HG02938 (cell line): ENCODE results near the gene GNA15.
"Not testable (repeated sequence)": the region's sequence is repeated elsewhere in the genome, so short reads cannot be mapped to it uniquely, and the experiment has no call there.

Source experiments
- ATAC-seq: cut with Tn5 transposase; IDR thresholded peaks from one replicate; pipeline ENCODE4 v1.9.1; 2021; ENCODE audit warnings: mild to moderate bottlenecking, moderate library complexity; ENCODE audit not compliant: unreplicated experiment

The GNA15 gene

GRCh38 chr19:3171894-3172672 is 36.2 kb downstream of the GNA15 start:
- no peak for ATAC-seq

- ATAC-seq, result not testable (repeated sequence)
These were observed 36.8 kb downstream of the GNA15 start for GRCh38 chr19:3172673-3173000.

- no peak for ATAC-seq
These were observed 40.2 kb downstream of the GNA15 start for GRCh38 chr19:3175781-3176714.

GRCh38 chr19:3176715-3177501 is 41.1 kb downstream of the GNA15 start:
- no peak for ATAC-seq

GRCh38 chr19:3178377-3178972 is 42.6 kb downstream of the GNA15 start, which contains the start of gene S1PR4:
S1PR4 (plus strand) TSS chr19:3178769; CDS start chr19:3178793, 24 bp downstream.
- ATAC-seq, result no peak

- ATAC-seq, result no peak
These were observed 43.3 kb downstream of the GNA15 start for GRCh38 chr19:3178973-3179738.

- no peak for ATAC-seq
These were observed 44.0 kb downstream of the GNA15 start for GRCh38 chr19:3179739-3180293.

- ATAC-seq, result no peak
These were observed 48.1 kb downstream of the GNA15 start for GRCh38 chr19:3183721-3184641.

GRCh38 chr19:3184847-3185460 is 49.1 kb downstream of the GNA15 start:
- peak; percentile 30 for ATAC-seq

GRCh38 chr19:3185461-3186159 is 49.8 kb downstream of the GNA15 start, which contains the start of gene NCLN:
NCLN (plus strand) TSS chr19:3185930; CDS start chr19:3186031, 101 bp downstream.
- ATAC-seq, result peak; percentile 66

- no peak for ATAC-seq
These were observed 50.4 kb downstream of the GNA15 start for GRCh38 chr19:3186160-3186688.

GRCh38 chr19:3186891-3187661 is 51.2 kb downstream of the GNA15 start:
- no peak for ATAC-seq

GRCh38 chr19:3187662-3188511 is 52.1 kb downstream of the GNA15 start:
- no peak for ATAC-seq

- ATAC-seq, result no peak
These were observed 53.1 kb downstream of the GNA15 start for GRCh38 chr19:3188627-3189596.
